ENCODE data around the gene CYREN. TPM values are rescaled to one million over a fixed set of nuclear protein-coding genes. Genes with fewer than 3 reads are reported as not detected.

CYREN gene
- total and polyA plus RNA-seq, 9 of the 15 experiments (the other 6 are each of a cell fraction or from before 2014, with no cell fraction given): 13.9 to 108 (median 88.8) TPM

DNA sequence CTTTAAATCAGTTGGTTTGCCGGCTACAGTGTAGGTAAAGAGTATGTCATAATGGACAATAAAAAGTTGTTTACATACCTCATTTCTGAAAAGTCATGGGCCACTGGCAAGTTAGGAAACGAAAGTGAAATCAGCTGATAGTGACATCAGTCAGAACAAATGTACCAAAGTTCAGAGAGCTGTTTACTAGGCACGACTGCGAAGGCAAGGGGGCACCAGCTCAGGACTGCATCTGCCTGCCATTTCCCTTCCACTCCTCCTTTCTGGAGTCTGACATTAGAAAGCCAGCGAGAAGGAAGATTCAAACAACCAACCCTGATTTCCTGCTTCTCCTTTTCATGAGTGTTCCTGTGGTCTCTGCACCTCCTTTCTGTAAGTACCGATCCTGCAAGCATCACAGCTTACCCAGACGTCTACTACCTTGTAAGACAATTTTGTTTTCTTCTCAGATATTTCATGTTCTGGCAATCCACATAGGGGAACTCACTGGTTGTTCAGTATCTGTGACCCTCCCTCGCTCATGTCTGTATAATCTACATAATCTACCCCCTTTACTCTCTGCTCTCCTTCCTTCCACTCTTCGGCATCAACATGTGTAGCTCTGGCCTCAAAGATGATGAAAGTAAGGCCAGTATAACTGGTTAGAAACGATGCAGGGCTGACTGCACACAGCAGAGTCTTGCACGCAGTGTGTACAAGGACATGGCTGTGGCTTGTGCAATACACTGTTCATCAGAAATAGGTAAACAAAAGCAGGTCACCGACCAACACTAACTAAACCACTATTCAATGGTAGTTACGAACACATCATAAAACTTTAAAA is 22.4 kb downstream of the CYREN start, which contains the start of gene TMEM140 (continued):
- TF ChIP-seq CC2D1A (IDR thresholded peaks at IDR 0.05) (peak; percentile 28; the same call in 1 of the 2 replicates), NFATC3 (IDR thresholded peaks at IDR 0.05) (no peak), PHB2 (IDR thresholded peaks at IDR 0.05; ENCODE audit: low read depth) (no peak), HBP1 (CRISPR knock-in tag; IDR thresholded peaks at IDR 0.05) (no peak), ZEB2 (IDR thresholded peaks at IDR 0.05) (peak; percentile 9; the same call in 1 of the 2 replicates), PML (IDR thresholded peaks at IDR 0.05; ENCODE audit: low read length) (no peak), POLR2G (IDR thresholded peaks at IDR 0.05; ENCODE audit: low read depth, low read length) (no peak), YY1 (IDR thresholded peaks at IDR 0.05; ENCODE audit: borderline replicate concordance in 1 of 3, control insufficient read depth in 1 of 3, extremely low read depth in 1 of 3, insufficient read depth in 3 of 3, insufficient read length in 1 of 3, insufficient replicate concordance in 2 of 3, low read depth in 1 of 3, low read length in 2 of 3) (no peak), ZNF561 (CRISPR knock-in tag; conservative IDR thresholded peaks at IDR 0.05) (no peak), ZNF384 (IDR thresholded peaks at IDR 0.05; ENCODE audit: low read depth, low read length) (no peak), ZFPM2 (CRISPR knock-in tag; IDR thresholded peaks at IDR 0.05) (no peak), ZNF586 (CRISPR knock-in tag; conservative IDR thresholded peaks at IDR 0.05) (no peak), CREBBP (IDR thresholded peaks at IDR 0.05; ENCODE audit: low read depth, low read length) (no peak), SREBF1 (IDR thresholded peaks at IDR 0.05; ENCODE audit: borderline replicate concordance, low read depth, low read length) (no peak), GABPA (tag; conservative IDR thresholded peaks at IDR 0.05; ENCODE audit: low read depth) (peak; percentile 32; the same call in 1 of the 2 replicates), MNT (conservative IDR thresholded peaks at IDR 0.05) (peak in 1 of 2 experiments; percentile 61; a peak in 2 of 4 replicates), DNMT1 (IDR thresholded peaks at IDR 0.05) (no peak), NFE2L1 (tag; IDR thresholded peaks at IDR 0.05; ENCODE audit: borderline replicate concordance, low read depth) (no peak), MCM7 (IDR thresholded peaks at IDR 0.05) (no peak), GATAD2B (IDR thresholded peaks at IDR 0.05; ENCODE audit: borderline replicate concordance) (no peak), RBM34 (IDR thresholded peaks at IDR 0.05; ENCODE audit: borderline replicate concordance, insufficient read depth, low read length) (no peak)
- TF ChIP-seq, protein P1, sequence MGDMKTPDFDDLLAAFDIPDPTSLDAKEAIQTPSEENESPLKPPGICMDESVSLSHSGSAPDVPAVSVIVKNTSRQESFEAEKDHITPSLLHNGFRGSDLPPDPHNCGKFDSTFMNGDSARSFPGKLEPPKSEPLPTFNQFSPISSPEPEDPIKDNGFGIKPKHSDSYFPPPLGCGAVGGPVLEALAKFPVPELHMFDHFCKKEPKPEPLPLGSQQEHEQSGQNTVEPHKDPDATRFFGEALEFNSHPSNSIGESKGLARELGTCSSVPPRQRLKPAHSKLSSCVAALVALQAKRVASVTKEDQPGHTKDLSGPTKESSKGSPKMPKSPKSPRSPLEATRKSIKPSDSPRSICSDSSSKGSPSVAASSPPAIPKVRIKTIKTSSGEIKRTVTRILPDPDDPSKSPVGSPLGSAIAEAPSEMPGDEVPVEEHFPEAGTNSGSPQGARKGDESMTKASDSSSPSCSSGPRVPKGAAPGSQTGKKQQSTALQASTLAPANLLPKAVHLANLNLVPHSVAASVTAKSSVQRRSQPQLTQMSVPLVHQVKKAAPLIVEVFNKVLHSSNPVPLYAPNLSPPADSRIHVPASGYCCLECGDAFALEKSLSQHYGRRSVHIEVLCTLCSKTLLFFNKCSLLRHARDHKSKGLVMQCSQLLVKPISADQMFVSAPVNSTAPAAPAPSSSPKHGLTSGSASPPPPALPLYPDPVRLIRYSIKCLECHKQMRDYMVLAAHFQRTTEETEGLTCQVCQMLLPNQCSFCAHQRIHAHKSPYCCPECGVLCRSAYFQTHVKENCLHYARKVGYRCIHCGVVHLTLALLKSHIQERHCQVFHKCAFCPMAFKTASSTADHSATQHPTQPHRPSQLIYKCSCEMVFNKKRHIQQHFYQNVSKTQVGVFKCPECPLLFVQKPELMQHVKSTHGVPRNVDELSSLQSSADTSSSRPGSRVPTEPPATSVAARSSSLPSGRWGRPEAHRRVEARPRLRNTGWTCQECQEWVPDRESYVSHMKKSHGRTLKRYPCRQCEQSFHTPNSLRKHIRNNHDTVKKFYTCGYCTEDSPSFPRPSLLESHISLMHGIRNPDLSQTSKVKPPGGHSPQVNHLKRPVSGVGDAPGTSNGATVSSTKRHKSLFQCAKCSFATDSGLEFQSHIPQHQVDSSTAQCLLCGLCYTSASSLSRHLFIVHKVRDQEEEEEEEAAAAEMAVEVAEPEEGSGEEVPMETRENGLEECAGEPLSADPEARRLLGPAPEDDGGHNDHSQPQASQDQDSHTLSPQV (IDR thresholded peaks at IDR 0.05): peak; percentile 11; the same call in 1 of the 2 replicates
